ENCODE data around the gene WWOX. TPM values are rescaled to one million over a fixed set of nuclear protein-coding genes. Genes with fewer than 3 reads are reported as not detected.

The WWOX gene
- total RNA-seq, 2 donors from 2014 or later = 33.8 to 82.5 TPM

GRCh38 chr16:78189121-78189520 lies 89.7 kb downstream of the WWOX start:
- H3K9me3 ChIP-seq = no peaks in the 10 kb centered on the region
- no peak overlapping the region for H3K4me3 ChIP-seq
- H3K36me3 ChIP-seq = no peaks in the 10 kb centered on the region
- no peak for TF ChIP-seq CTCF (IDR thresholded peaks at IDR 0.05)
- DNase-seq (ENCODE audit: low spot score) (no peak), ATAC-seq (ENCODE audit: insufficient number of reproducible peaks, low FRiP score, low read depth) (no peak)
- H3K4me1 ChIP-seq (ENCODE audit: control insufficient read depth in 1 of 2, low read depth in 2 of 2) = peaks cover 0 to 8% of the 10 kb centered on the region in 2 donors
- no peak overlapping the region for H3K27ac ChIP-seq
- H3K27me3 ChIP-seq (replicated peaks; ENCODE audit: insufficient read depth) = no peaks in the 10 kb centered on the region

GRCh38 chr16:78192734-78193488 lies 93.5 kb downstream of the WWOX start:
- no peaks in the 10 kb centered on the region for H3K4me1 ChIP-seq (ENCODE audit: control insufficient read depth in 1 of 2, low read depth in 2 of 2)
- H3K27ac ChIP-seq = no peak overlapping the region
- ATAC-seq (ENCODE audit: insufficient number of reproducible peaks, low FRiP score, low read depth) (no peak), DNase-seq (ENCODE audit: low spot score) (no peak)
- TF ChIP-seq CTCF (IDR thresholded peaks at IDR 0.05) = no peak
- no peak overlapping the region for H3K4me3 ChIP-seq
- no peaks in the 10 kb centered on the region for H3K27me3 ChIP-seq (replicated peaks; ENCODE audit: insufficient read depth)
- no peaks in the 10 kb centered on the region for H3K36me3 ChIP-seq
- H3K9me3 ChIP-seq = no peaks in the 10 kb centered on the region

- no peaks in the 10 kb centered on the region for H3K36me3 ChIP-seq
- H3K9me3 ChIP-seq = no peaks in the 10 kb centered on the region
- no peak for TF ChIP-seq CTCF (IDR thresholded peaks at IDR 0.05)
- DNase-seq (ENCODE audit: low spot score) (no peak), ATAC-seq (ENCODE audit: insufficient number of reproducible peaks, low FRiP score, low read depth) (no peak)
- no peak overlapping the region for H3K4me3 ChIP-seq
- no peaks in the 10 kb centered on the region for H3K4me1 ChIP-seq (ENCODE audit: control insufficient read depth in 1 of 2, low read depth in 2 of 2)
- no peak overlapping the region for H3K27ac ChIP-seq
- no peaks in the 10 kb centered on the region for H3K27me3 ChIP-seq (replicated peaks; ENCODE audit: insufficient read depth)
Measured at GRCh38 chr16:78194948-78195347, 95.5 kb downstream of the WWOX start.

GRCh38 chr16:78195797-78196196 lies 96.3 kb downstream of the WWOX start:
- ATAC-seq (ENCODE audit: insufficient number of reproducible peaks, low FRiP score, low read depth) (no peak), DNase-seq (ENCODE audit: low spot score) (no peak)

GRCh38 chr16:78196502-78196901 lies 97.0 kb downstream of the WWOX start:
- H3K27ac ChIP-seq = no peak overlapping the region
- no peak for ATAC-seq (ENCODE audit: insufficient number of reproducible peaks, low FRiP score, low read depth)
- H3K27me3 ChIP-seq (replicated peaks; ENCODE audit: insufficient read depth) = no peaks in the 10 kb centered on the region
- H3K4me1 ChIP-seq (ENCODE audit: control insufficient read depth in 1 of 2, low read depth in 2 of 2) = no peaks in the 10 kb centered on the region
- TF ChIP-seq CTCF (IDR thresholded peaks at IDR 0.05) = no peak
- H3K36me3 ChIP-seq = no peaks in the 10 kb centered on the region
- no peak overlapping the region for H3K4me3 ChIP-seq
- no peaks in the 10 kb centered on the region for H3K9me3 ChIP-seq
- no peak for DNase-seq (ENCODE audit: low spot score)

More at GRCh38 chr16:78195797-78196196, 96.3 kb downstream of the WWOX start:
- H3K36me3 ChIP-seq = no peaks in the 10 kb centered on the region
- H3K4me3 ChIP-seq = no peak overlapping the region
- H3K27ac ChIP-seq = no peak overlapping the region
- no peaks in the 10 kb centered on the region for H3K4me1 ChIP-seq (ENCODE audit: control insufficient read depth in 1 of 2, low read depth in 2 of 2)
- H3K27me3 ChIP-seq (replicated peaks; ENCODE audit: insufficient read depth) = no peaks in the 10 kb centered on the region
- TF ChIP-seq CTCF (IDR thresholded peaks at IDR 0.05) = no peak
- no peaks in the 10 kb centered on the region for H3K9me3 ChIP-seq
